Ishikawa (cell line): Measurements from ENCODE around the gene FIG4.

Experiments used
- CEBPB ChIP-seq: IDR thresholded peaks from 2 replicates; pipeline ENCODE4 v1.6.1; 2012
- CREB1 ChIP-seq: IDR thresholded peaks from 2 replicates; pipeline ENCODE4 v1.6.1; 2012; ENCODE audit warnings: low read depth
- EGR1 ChIP-seq: IDR thresholded peaks from 2 replicates; pipeline ENCODE4 v1.6.1; 2012
- EP300 ChIP-seq: IDR thresholded peaks from 2 replicates; pipeline ENCODE4 v1.6.1; 2012; ENCODE audit warnings: borderline replicate concordance
- FOXM1 ChIP-seq: IDR thresholded peaks from 2 replicates; pipeline ENCODE4 v1.6.1; 2012; ENCODE audit warnings: low read depth, borderline replicate concordance
- MAX ChIP-seq: IDR thresholded peaks from 2 replicates; pipeline ENCODE4 v1.6.1; 2012
- NFIC ChIP-seq: IDR thresholded peaks from 2 replicates; pipeline ENCODE4 v1.6.1; 2012
- RAD21 ChIP-seq: IDR thresholded peaks from 2 replicates; pipeline ENCODE4 v1.6.1; 2012; ENCODE audit warnings: low read depth
- REST ChIP-seq: IDR thresholded peaks from 2 replicates; pipeline ENCODE4 v1.6.1; 2012; ENCODE audit warnings: low read depth, mild to moderate bottlenecking
- TAF1 ChIP-seq: IDR thresholded peaks from 2 replicates; pipeline ENCODE4 v1.6.1; 2012; ENCODE audit warnings: low read depth, mild to moderate bottlenecking
- TCF12 ChIP-seq: IDR thresholded peaks from 2 replicates; pipeline ENCODE4 v1.6.1; 2012; ENCODE audit warnings: low read depth
- TEAD4 ChIP-seq: IDR thresholded peaks from 2 replicates; pipeline ENCODE4 v1.6.1; 2012
- USF1 ChIP-seq: IDR thresholded peaks from 2 replicates; pipeline ENCODE4 v1.6.1; 2012
- YY1 ChIP-seq: IDR thresholded peaks from 2 replicates; pipeline ENCODE4 v1.6.1; 2012; ENCODE audit warnings: low read depth
- ZBTB7A ChIP-seq: IDR thresholded peaks from 2 replicates; pipeline ENCODE4 v1.6.1; 2012; ENCODE audit warnings: low read depth

The FIG4 gene

GRCh38 chr6:109701774-109702173 is 10.7 kb downstream of the FIG4 start:
- TF ChIP-seq TCF12 = no peak
- no peak for TF ChIP-seq CEBPB
- no peak for TF ChIP-seq ZBTB7A
- no peak for TF ChIP-seq TAF1
- no peak for TF ChIP-seq FOXM1
- TF ChIP-seq CREB1 = no peak
- no peak for TF ChIP-seq YY1
- TF ChIP-seq EGR1 = no peak
- no peak for TF ChIP-seq REST
- no peak for TF ChIP-seq NFIC
- TF ChIP-seq TEAD4 = no peak
- TF ChIP-seq EP300 = no peak
- no peak for TF ChIP-seq MAX
- TF ChIP-seq USF1 = no peak

GRCh38 chr6:109702791-109703190 is 11.7 kb downstream of the FIG4 start:
- TF ChIP-seq TAF1 (no peak), USF1 (no peak), MAX (no peak), TCF12 (no peak), REST (no peak), CREB1 (no peak), EGR1 (no peak), NFIC (no peak)

GRCh38 chr6:109705258-109705657 is 14.2 kb downstream of the FIG4 start:
- peak; percentile 98 for TF ChIP-seq RAD21
- no peak for TF ChIP-seq EGR1

GRCh38 chr6:109706513-109706912 is 15.4 kb downstream of the FIG4 start:
- TF ChIP-seq USF1 = no peak
- TF ChIP-seq CREB1 = no peak
- no peak for TF ChIP-seq ZBTB7A
- TF ChIP-seq REST = no peak
- TF ChIP-seq TAF1 = no peak
- TF ChIP-seq EGR1 = no peak
- no peak for TF ChIP-seq NFIC
- TF ChIP-seq CEBPB = no peak
- no peak for TF ChIP-seq MAX
- TF ChIP-seq YY1 = no peak
- TF ChIP-seq TEAD4 = no peak
- TF ChIP-seq RAD21 = no peak
- no peak for TF ChIP-seq TCF12
- TF ChIP-seq FOXM1 = no peak

- TF ChIP-seq REST (no peak), EP300 (no peak), RAD21 (no peak), MAX (no peak), ZBTB7A (no peak), TEAD4 (no peak), NFIC (no peak), YY1 (no peak), USF1 (no peak), TCF12 (no peak), CEBPB (no peak), FOXM1 (no peak), EGR1 (no peak), CREB1 (no peak), TAF1 (no peak)
Observed at GRCh38 chr6:109713097-109713496, 22.0 kb downstream of the FIG4 start.
